ENCODE measurements around the gene GNGT1. TPM values are rescaled to one million over a fixed set of nuclear protein-coding genes. Genes with fewer than 3 reads are reported as not detected.

The GNGT1 gene
- polyA plus RNA-seq, 1 donor from 2014 or later, result not detected

DNA sequence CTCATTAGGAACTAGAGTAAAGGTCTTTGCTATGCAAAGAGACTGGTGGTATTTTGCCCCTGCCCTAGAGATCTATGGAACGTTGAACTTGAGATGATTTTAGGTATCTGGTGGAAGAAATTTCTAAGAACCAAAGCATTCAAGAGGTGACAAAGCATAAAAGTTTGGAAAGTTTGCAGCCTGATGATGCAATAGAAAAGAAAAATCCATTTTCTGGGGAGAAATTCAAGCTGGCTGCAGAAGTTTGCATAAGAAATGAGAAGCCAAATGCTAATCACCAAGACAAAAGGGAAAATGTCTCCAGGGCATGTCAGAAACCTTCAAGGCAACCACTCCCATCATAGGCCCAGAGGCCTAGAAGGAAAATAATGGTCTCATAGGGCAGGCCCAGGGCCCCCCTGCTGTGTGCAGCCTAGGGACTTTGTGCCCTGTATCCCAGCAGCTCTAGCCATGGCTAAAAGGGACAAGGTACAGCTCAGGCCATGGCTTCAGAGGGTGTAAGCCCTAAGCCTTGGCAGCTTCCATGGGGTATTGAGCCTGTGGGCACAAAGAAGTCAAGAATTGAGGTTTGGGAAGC is 32.3 kb upstream of the GNGT1 start:
- Histone ChIP-seq H3K27ac (ENCODE audit: low read length) (no peak overlapping the region), H3K9me3 (ENCODE audit: low read length) (peaks cover 7% of the 10 kb centered on the region), H3K4me2 (ENCODE audit: low read length) (no peak overlapping the region), H3F3A (ENCODE audit: insufficient read depth, low read length, poor library complexity, severe bottlenecking) (no peaks in the 10 kb centered on the region), H3K79me2 (replicated peaks; ENCODE audit: insufficient read depth, low read length) (no peaks in the 10 kb centered on the region), H3K36me3 (ENCODE audit: insufficient read depth, low read length) (no peaks in the 10 kb centered on the region), H2AFZ (ENCODE audit: low read depth, low read length) (no peak overlapping the region), H3K9me2 (ENCODE audit: insufficient read depth, low read length) (no peaks in the 10 kb centered on the region), H3K4me3 (ENCODE audit: low read length) (no peak overlapping the region), H3K27me3 (ENCODE audit: insufficient read depth, low read depth, low read length) (no peaks in the 10 kb centered on the region), H4K20me1 (ENCODE audit: insufficient read depth) (no peaks in the 10 kb centered on the region), H3K9ac (ENCODE audit: low read length) (no peak overlapping the region)
- no peak for TF ChIP-seq REST (IDR thresholded peaks at IDR 0.05; ENCODE audit: borderline replicate concordance)

GRCh38 chr7:93877742-93878141 is 28.6 kb upstream of the GNGT1 start:
- Histone ChIP-seq H3K4me3 (ENCODE audit: low read length) (no peak overlapping the region), H3K79me2 (replicated peaks; ENCODE audit: insufficient read depth, low read length) (no peaks in the 10 kb centered on the region), H3K4me2 (ENCODE audit: low read length) (no peak overlapping the region), H3K9me2 (ENCODE audit: insufficient read depth, low read length) (no peaks in the 10 kb centered on the region), H3K9ac (ENCODE audit: low read length) (no peak overlapping the region), H3F3A (ENCODE audit: insufficient read depth, low read length, poor library complexity, severe bottlenecking) (no peaks in the 10 kb centered on the region), H2AFZ (ENCODE audit: low read depth, low read length) (no peak overlapping the region), H3K27ac (ENCODE audit: low read length) (no peak overlapping the region), H3K27me3 (ENCODE audit: insufficient read depth, low read depth, low read length) (no peaks in the 10 kb centered on the region), H3K9me3 (ENCODE audit: low read length) (peaks cover 7% of the 10 kb centered on the region), H4K20me1 (ENCODE audit: insufficient read depth) (no peaks in the 10 kb centered on the region), H3K36me3 (ENCODE audit: insufficient read depth, low read length) (no peaks in the 10 kb centered on the region)
- TF ChIP-seq POLR2AphosphoS5 (IDR thresholded peaks at IDR 0.05) (no peak), SMC3 (conservative IDR thresholded peaks at IDR 0.05; ENCODE audit: poor library complexity) (no peak), RAD21 (conservative IDR thresholded peaks at IDR 0.05) (no peak), EP300 (conservative IDR thresholded peaks at IDR 0.05; ENCODE audit: poor library complexity, severe bottlenecking) (no peak), REST (IDR thresholded peaks at IDR 0.05; ENCODE audit: borderline replicate concordance) (no peak), EZH2 (IDR thresholded peaks at IDR 0.05; ENCODE audit: borderline replicate concordance, insufficient read depth, low read length, poor library complexity, severe bottlenecking) (no peak)

- H3K9me3 ChIP-seq (ENCODE audit: low read length), result peaks cover 7% of the 10 kb centered on the region
- no peaks in the 10 kb centered on the region for H3K27me3 ChIP-seq (ENCODE audit: insufficient read depth, low read depth, low read length)
- H3K9ac ChIP-seq (ENCODE audit: low read length), result no peak overlapping the region
- H3K36me3 ChIP-seq (ENCODE audit: insufficient read depth, low read length), result no peaks in the 10 kb centered on the region
- H3F3A ChIP-seq (ENCODE audit: insufficient read depth, low read length, poor library complexity, severe bottlenecking), result no peaks in the 10 kb centered on the region
- H3K9me2 ChIP-seq (ENCODE audit: insufficient read depth, low read length), result no peaks in the 10 kb centered on the region
- no peaks in the 10 kb centered on the region for H4K20me1 ChIP-seq (ENCODE audit: insufficient read depth)
- H2AFZ ChIP-seq (ENCODE audit: low read depth, low read length), result no peak overlapping the region
- no peak overlapping the region for H3K27ac ChIP-seq (ENCODE audit: low read length)
- no peak overlapping the region for H3K4me2 ChIP-seq (ENCODE audit: low read length)
- H3K4me3 ChIP-seq (ENCODE audit: low read length), result no peak overlapping the region
- no peaks in the 10 kb centered on the region for H3K79me2 ChIP-seq (replicated peaks; ENCODE audit: insufficient read depth, low read length)
- TF ChIP-seq POLR2AphosphoS5 (IDR thresholded peaks at IDR 0.05), result no peak
- no peak for TF ChIP-seq SMC3 (conservative IDR thresholded peaks at IDR 0.05; ENCODE audit: poor library complexity)
- TF ChIP-seq EZH2 (IDR thresholded peaks at IDR 0.05; ENCODE audit: borderline replicate concordance, insufficient read depth, low read length, poor library complexity, severe bottlenecking), result no peak
- no peak for TF ChIP-seq TAF1 (IDR thresholded peaks at IDR 0.05; ENCODE audit: low read depth)
- no peak for TF ChIP-seq CTCF (IDR thresholded peaks at IDR 0.05; ENCODE audit: poor library complexity, severe bottlenecking)
- no peak for TF ChIP-seq EP300 (conservative IDR thresholded peaks at IDR 0.05; ENCODE audit: poor library complexity, severe bottlenecking)
- TF ChIP-seq RAD21 (conservative IDR thresholded peaks at IDR 0.05), result no peak
- no peak for TF ChIP-seq REST (IDR thresholded peaks at IDR 0.05; ENCODE audit: borderline replicate concordance)
Measured at GRCh38 chr7:93879356-93879755, 27.0 kb upstream of the GNGT1 start.
